Left lung (tissue), 10 donors: ENCODE results near the gene SHC3. TPM values are rescaled to one million over a fixed set of nuclear protein-coding genes. Genes with fewer than 3 reads are reported as not detected.

Experiments used
- ATAC-seq: fragments of 200-7000 bp; cut with Tn5 transposase; one replicate; pipeline ENCODE4 v1.9.1; 2020; ENCODE audit warnings: moderate library complexity
- DNase-seq, 4 donors: peaks; one replicate each; pipeline ENCODE4 v3.0.0-alpha.2; 2013 to 2020
- H3K27ac ChIP-seq, 2 donors: fragments of 200-600 bp; sonication (generic) in 1 of 2; one replicate each; pipeline versions ENCODE4 v1.5.0 to v1.8.0; 2020 to 2021
- H3K27me3 ChIP-seq, 2 donors: fragments of 200-600 bp; sonication (generic) in 1 of 2; one replicate each; pipeline versions ENCODE4 v1.5.0 to v1.8.0; 2020 to 2021
- H3K36me3 ChIP-seq, 2 donors: fragments of 200-600 bp; sonication (generic) in 1 of 2; one replicate each; pipeline versions ENCODE4 v1.5.0 to v1.8.0; 2020 to 2021
- H3K4me1 ChIP-seq, 2 donors: fragments of 200-600 bp; one replicate each; pipeline ENCODE4 v1.8.0; 2021
- H3K4me3 ChIP-seq, 2 donors: fragments of 200-600 bp; sonication (generic) in 1 of 2; one replicate each; pipeline versions ENCODE4 v1.5.0 to v1.8.0; 2020 to 2021; ENCODE audit warnings: mild to moderate bottlenecking in 1 of 2
- H3K9me3 ChIP-seq, 2 donors: fragments of 200-600 bp; sonication (generic) in 1 of 2; one replicate each; pipeline versions ENCODE4 v1.5.0 to v1.8.0; 2020 to 2021
- CTCF ChIP-seq, 2 donors: fragments of 200-600 bp; sonication (generic) in 1 of 2; IDR thresholded peaks; one replicate each; pipeline versions ENCODE4 v1.5.0 to v1.8.0; 2021; ENCODE audit warnings: antibody characterized with exemption in 2 of 2
- intact Hi-C, 2 donors: fragments of 100-400 bp; cut with DNase I; formaldehyde crosslinking; loops; one replicate each; pipeline versions ENCODE4 v1.11.2 to v1.14.2; 2022
- polyA plus RNA-seq, 6 donors: library from polyadenylated mRNA; unstranded; fragments of 120-200 nt; gene quantifications; one replicate each; pipeline ENCODE4 v1.2.1, GENCODE V29; 2013; ENCODE audit not compliant: insufficient read length in 6 of 6
- total RNA-seq, 2 donors: library from RNA; stranded (reverse); fragmentation: NEBNext Ultra II Directional; extraction: Animal tissue kit (Norgen Biotek cat#: 25700); gene quantifications; one replicate each; pipeline ENCODE4 v1.2.1, GENCODE V29; 2021
- donor health status: DM: no; HTN: yes; CAD: no.
- donor health status: DM: no; HTN: no; CAD: no.

SHC3 gene
- total and polyA plus RNA-seq, 8 donors = 10.4 to 19.2 (median 15.6) TPM

- DNase-seq = no peak
- no peaks in the 10 kb centered on the region for H3K4me1 ChIP-seq
- H3K4me3 ChIP-seq = no peak overlapping the region
- intact Hi-C loops = no loop called here
- H3K9me3 ChIP-seq = no peaks in the 10 kb centered on the region
- H3K36me3 ChIP-seq = no peaks in the 10 kb centered on the region
- no peak for ATAC-seq
- no peak for TF ChIP-seq CTCF (IDR thresholded peaks at IDR 0.05)
- no peaks in the 10 kb centered on the region for H3K27me3 ChIP-seq
- H3K27ac ChIP-seq = no peak overlapping the region
Measured at GRCh38 chr9:88971131-88971960, 207.3 kb downstream of the SHC3 start.

DNA sequence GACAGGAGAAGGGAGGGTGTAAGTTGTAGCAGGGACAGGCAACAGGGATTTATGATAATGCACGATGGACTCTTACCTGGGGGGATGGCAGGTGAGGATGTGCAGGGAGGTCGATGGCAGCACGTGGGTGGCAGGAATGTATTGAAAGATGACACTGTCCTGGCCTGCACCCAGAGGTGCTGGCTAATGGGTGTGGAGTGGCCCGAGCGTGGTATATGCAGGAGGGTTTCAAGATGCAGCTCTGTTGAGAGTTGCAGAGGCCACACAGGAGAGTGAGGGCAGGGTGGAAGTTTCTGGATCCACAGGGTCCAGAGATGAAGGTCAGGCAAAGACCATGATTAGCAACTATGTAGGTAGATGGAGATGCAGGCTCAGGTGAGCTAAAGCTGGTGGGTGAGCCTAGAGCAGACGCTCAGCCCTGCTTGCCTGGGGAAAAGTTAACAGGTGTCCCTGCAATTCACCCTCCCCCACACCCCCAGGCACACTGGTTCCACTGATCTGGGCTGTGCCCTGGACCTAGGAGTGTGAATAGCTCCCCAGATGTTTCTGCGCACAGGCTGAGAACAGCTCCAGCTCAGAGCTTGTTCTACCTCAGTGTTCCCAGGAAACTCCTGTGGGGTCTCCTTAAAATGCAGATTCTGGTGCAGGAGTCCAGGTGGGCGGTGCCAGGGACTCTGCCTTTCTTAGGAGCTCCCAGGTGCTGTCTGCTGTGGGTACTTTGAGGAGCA lies 208.8 kb downstream of the SHC3 start:
- H3K27ac ChIP-seq = no peak overlapping the region

DNA sequence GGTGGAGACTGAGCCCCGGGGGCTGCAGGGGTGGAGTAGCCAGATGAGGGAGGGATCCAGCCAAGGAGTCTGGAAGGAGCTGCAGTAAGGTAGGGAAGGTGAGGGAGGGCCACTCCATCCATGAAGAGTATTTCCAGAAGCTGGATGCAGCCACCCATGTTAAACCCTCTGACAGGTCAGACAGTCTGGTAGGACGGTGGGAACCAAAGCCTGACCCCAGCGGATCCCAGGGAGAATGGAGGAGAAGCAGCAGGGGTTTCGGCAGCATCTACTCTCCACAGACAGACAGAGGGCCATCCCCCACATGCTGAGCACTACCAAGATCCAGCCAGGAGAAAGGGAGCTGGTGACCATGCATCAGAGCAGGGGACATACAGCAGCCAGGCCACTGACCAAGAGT lies 209.8 kb downstream of the SHC3 start:
- DNase-seq = no peak
- ATAC-seq = no peak
- no peaks in the 10 kb centered on the region for H3K27me3 ChIP-seq
- H3K4me1 ChIP-seq = no peaks in the 10 kb centered on the region
- intact Hi-C loops = no loop called here
- no peak for TF ChIP-seq CTCF (IDR thresholded peaks at IDR 0.05)
- H3K36me3 ChIP-seq = no peaks in the 10 kb centered on the region
- H3K4me3 ChIP-seq = no peak overlapping the region
- H3K27ac ChIP-seq = no peak overlapping the region
- no peaks in the 10 kb centered on the region for H3K9me3 ChIP-seq

More for the DNA sequence above, 208.8 kb downstream of the SHC3 start:
- Histone ChIP-seq H3K9me3 (no peaks in the 10 kb centered on the region), H3K36me3 (no peaks in the 10 kb centered on the region), H3K4me3 (no peak overlapping the region), H3K4me1 (no peaks in the 10 kb centered on the region), H3K27me3 (no peaks in the 10 kb centered on the region)
- intact Hi-C loops = no loop called here
- DNase-seq (no peak), ATAC-seq (no peak)
- no peak for TF ChIP-seq CTCF (IDR thresholded peaks at IDR 0.05)

GRCh38 chr9:88966894-88967676 lies 211.5 kb downstream of the SHC3 start:
- no peak for DNase-seq
- Histone ChIP-seq H3K9me3 (no peaks in the 10 kb centered on the region), H3K36me3 (no peaks in the 10 kb centered on the region), H3K27ac (no peak overlapping the region), H3K27me3 (no peaks in the 10 kb centered on the region), H3K4me1 (no peaks in the 10 kb centered on the region), H3K4me3 (no peak overlapping the region)
- TF ChIP-seq CTCF (IDR thresholded peaks at IDR 0.05) = no peak
- intact Hi-C loops = no loop called here
- ATAC-seq = no peak

DNA sequence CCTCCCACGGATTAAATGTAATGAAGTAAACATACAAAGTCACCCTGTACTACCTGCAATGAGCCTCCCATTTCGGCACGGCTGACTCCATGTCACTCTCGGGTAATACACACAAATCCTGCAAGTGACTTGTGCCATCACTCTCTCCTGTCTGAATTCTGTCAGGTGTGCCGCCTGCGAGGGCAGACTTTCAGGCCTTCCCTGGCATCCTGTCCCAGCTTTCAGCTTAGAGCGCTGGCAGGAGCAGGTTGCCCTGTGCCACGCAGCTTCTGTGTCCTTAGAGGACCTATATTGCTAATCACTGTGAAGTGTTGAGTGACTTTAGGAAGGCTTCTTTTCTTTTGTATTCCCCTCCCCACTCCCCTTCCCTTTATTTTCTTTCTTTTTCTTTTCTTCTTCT lies 213.1 kb downstream of the SHC3 start:
- no peaks in the 10 kb centered on the region for H3K4me1 ChIP-seq
- no peaks in the 10 kb centered on the region for H3K36me3 ChIP-seq
- DNase-seq = no peak
- H3K4me3 ChIP-seq = no peak overlapping the region
- intact Hi-C loops = no loop called here
- no peak for TF ChIP-seq CTCF (IDR thresholded peaks at IDR 0.05)
- no peak for ATAC-seq
- no peaks in the 10 kb centered on the region for H3K27me3 ChIP-seq
- H3K27ac ChIP-seq = no peak overlapping the region
- H3K9me3 ChIP-seq = no peaks in the 10 kb centered on the region
